ENCODE data around the gene COPG1.

GRCh38 chr3:129257609-129258008, 8.2 kb downstream of the COPG1 start:
- no peak for TF ChIP-seq MYC (IDR thresholded peaks at IDR 0.05; ENCODE audit: low read depth, low read length)
- no peak for TF ChIP-seq POLR2A (IDR thresholded peaks at IDR 0.05; ENCODE audit: extremely low read depth, insufficient read length)

Measured in NB4 (cell line).